Astrocyte (in vitro differentiated cells and primary cell): Measurements from ENCODE around the gene KRTAP12-2. TPM values are rescaled to one million over a fixed set of nuclear protein-coding genes. Genes with fewer than 3 reads are reported as not detected.
"Not testable (repeated sequence)": the region's sequence is repeated elsewhere in the genome, so short reads cannot be mapped to it uniquely, and the experiment has no call there.

Experiments used
- DNase-seq: peaks from one replicate; pipeline ENCODE4 v3.0.0-alpha.2; 2010; ENCODE audit warnings: low read depth
- FAIRE-seq: peaks from 2 replicates; lab custom pipeline; 2011; peaks lifted over from hg19 to GRCh38; lab: Jason Lieb, UNC
- H2AFZ ChIP-seq: 2 replicates; pipeline ENCODE4 v1.6.0; 2012; ENCODE audit warnings: low read depth, low read length, inconsistent platforms
- H3K27ac ChIP-seq: 2 replicates; pipeline ENCODE4 v1.5.1; 2011; ENCODE audit warnings: low read depth, low read length, inconsistent platforms
- H3K27me3 ChIP-seq: 2 replicates; pipeline ENCODE4 v1.6.0; 2011; ENCODE audit warnings: low read length, inconsistent platforms; ENCODE audit not compliant: insufficient read depth
- H3K36me3 ChIP-seq: 2 replicates; pipeline ENCODE4 v1.5.1; 2011; ENCODE audit warnings: low read length, inconsistent platforms; ENCODE audit not compliant: insufficient read depth
- H3K4me1 ChIP-seq: 2 replicates; pipeline ENCODE4 v1.5.1; 2011; ENCODE audit warnings: low read length, inconsistent platforms; ENCODE audit not compliant: insufficient read depth
- H3K4me2 ChIP-seq: 2 replicates; pipeline ENCODE4 v1.6.0; 2012; ENCODE audit warnings: low read length, inconsistent platforms
- H3K4me3 ChIP-seq: 2 replicates; pipeline ENCODE4 v1.5.1; 2011; ENCODE audit warnings: low read depth, mild to moderate bottlenecking, low read length, inconsistent platforms; ENCODE audit not compliant: insufficient read depth
- H3K79me2 ChIP-seq: 2 replicates; pipeline ENCODE4 v1.6.0; 2012; ENCODE audit warnings: mild to moderate bottlenecking, low read length, inconsistent platforms; ENCODE audit not compliant: insufficient read depth
- H3K9ac ChIP-seq: 2 replicates; pipeline ENCODE4 v1.6.0; 2012; ENCODE audit warnings: mild to moderate bottlenecking, low read length, inconsistent platforms
- H3K9me3 ChIP-seq: 2 replicates; pipeline ENCODE4 v1.5.1; 2012; ENCODE audit warnings: low read depth, mild to moderate bottlenecking, low read length, inconsistent platforms; ENCODE audit not compliant: insufficient read depth
- H4K20me1 ChIP-seq: 2 replicates; pipeline ENCODE4 v1.6.0; 2012; ENCODE audit warnings: low read length, inconsistent platforms; ENCODE audit not compliant: insufficient read depth
- H3K27ac Mint-ChIP-seq: one replicate; pipeline ENCODE4 v1.8.0; 2021; ENCODE audit warnings: mild to moderate bottlenecking, mixed read lengths; ENCODE audit not compliant: unreplicated experiment
- H3K27me3 Mint-ChIP-seq: one replicate; pipeline ENCODE4 v1.8.0; 2021; ENCODE audit warnings: low read depth, mixed read lengths; ENCODE audit not compliant: unreplicated experiment
- H3K36me3 Mint-ChIP-seq: one replicate; pipeline ENCODE4 v1.8.0; 2021; ENCODE audit warnings: low read depth, mixed read lengths; ENCODE audit not compliant: unreplicated experiment
- H3K4me1 Mint-ChIP-seq: one replicate; pipeline ENCODE4 v1.8.0; 2021; ENCODE audit warnings: low read depth, mixed read lengths; ENCODE audit not compliant: unreplicated experiment
- H3K4me3 Mint-ChIP-seq: one replicate; pipeline ENCODE4 v1.8.0; 2021; ENCODE audit warnings: mild to moderate bottlenecking, moderate library complexity, mixed read lengths; ENCODE audit not compliant: unreplicated experiment
- H3K9me3 Mint-ChIP-seq: one replicate; pipeline ENCODE4 v1.8.0; 2021; ENCODE audit warnings: mild to moderate bottlenecking, mixed read lengths; ENCODE audit not compliant: unreplicated experiment
- EZH2 ChIP-seq: IDR thresholded peaks from 2 replicates; pipeline ENCODE4 v1.6.1; 2012; ENCODE audit warnings: mild to moderate bottlenecking, low read length, inconsistent platforms; ENCODE audit not compliant: insufficient read depth
- total RNA-seq: library from RNA; stranded (reverse); gene quantifications from 2 replicates; pipeline ENCODE4 v1.2.1, GENCODE V29; 2021
- TF ChIP-seq, protein P1 (sequence below): IDR thresholded peaks from 2 replicates; pipeline ENCODE4 v1.5.1; 2011; ENCODE audit warnings: low read depth, mild to moderate bottlenecking, inconsistent platforms, low read length, moderate library complexity; ENCODE audit not compliant: insufficient read depth

The KRTAP12-2 gene
- total RNA-seq, 1 donor from 2014 or later, result not detected

DNA sequence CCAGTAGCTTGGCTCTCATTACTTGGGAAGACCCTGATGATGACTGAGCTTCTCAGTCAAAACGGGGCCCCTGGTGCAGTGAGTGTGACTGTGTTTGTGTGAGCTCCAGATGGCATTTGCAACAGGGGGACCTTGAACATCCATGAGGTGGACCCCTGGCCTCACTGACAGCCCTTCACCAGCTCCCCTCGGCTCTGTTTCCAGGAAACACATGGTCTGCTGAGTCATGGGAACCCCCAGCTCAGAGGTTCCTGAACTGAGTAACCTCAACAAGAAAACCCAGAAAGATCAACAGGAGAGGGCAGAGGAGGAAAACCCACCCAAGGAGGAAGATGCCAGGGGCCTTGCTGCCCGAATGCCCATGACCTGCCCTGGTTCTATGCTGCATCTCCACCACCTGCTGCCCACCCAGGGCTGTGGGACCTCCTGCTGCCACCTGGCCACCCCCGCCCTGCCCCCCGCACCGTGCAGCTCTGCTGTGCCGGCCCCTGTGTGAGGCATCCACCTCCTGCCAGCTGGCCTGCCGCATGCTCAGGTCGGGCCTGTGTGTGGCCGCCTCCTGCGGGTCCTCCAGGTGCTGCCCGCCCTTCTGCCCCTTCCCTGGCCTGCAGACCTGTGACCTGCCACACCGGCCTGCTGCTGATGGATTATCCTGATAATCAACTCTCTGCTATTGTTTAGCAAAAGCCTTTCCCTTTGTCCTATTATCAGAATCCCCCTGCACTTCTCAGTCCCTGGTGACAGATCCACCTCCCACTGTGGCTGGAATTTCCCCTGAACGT, 19.5 kb upstream of the KRTAP12-2 start:
- H2AFZ ChIP-seq, result no peak overlapping the region
- no peak overlapping the region for H3K27ac Mint-ChIP-seq

DNA sequence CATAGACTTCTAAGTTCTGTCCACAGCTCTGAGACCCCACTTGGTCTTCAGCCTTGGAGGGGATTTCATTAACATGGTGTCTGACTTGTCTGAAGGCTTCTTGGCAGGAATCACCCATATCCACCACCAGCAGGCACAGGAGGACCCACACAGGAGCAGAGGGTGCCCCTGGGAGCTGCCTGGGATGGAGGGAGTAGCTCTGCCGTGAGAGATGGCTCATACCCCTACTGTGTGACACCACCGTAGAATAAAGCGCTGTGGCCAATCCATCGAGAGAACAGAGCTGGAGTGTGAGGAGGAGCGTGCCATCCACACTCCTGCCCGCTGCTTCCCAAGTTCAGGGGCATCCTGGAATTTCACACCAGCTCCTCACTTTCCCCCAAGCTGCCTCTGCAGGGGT, 18.3 kb upstream of the KRTAP12-2 start:
- not testable (repeated sequence) for H3K9ac ChIP-seq, H3K4me1 ChIP-seq, H3K9me3 Mint-ChIP-seq, H3K79me2 ChIP-seq, DNase-seq, H3K27ac Mint-ChIP-seq, FAIRE-seq, H3K9me3 ChIP-seq, H3K4me3 Mint-ChIP-seq, H4K20me1 ChIP-seq, H2AFZ ChIP-seq, H3K4me1 Mint-ChIP-seq, H3K27me3 ChIP-seq, H3K36me3 Mint-ChIP-seq, H3K27ac ChIP-seq, H3K4me2 ChIP-seq, H3K36me3 ChIP-seq, H3K4me3 ChIP-seq
- peaks cover 68% of the 10 kb centered on the region for H3K27me3 Mint-ChIP-seq

More for the DNA sequence above, 19.5 kb upstream of the KRTAP12-2 start:
- Histone ChIP-seq H3K4me3 (no peak overlapping the region), H3K27me3 (peaks cover 12% of the 10 kb centered on the region), H3K4me1 (no peaks in the 10 kb centered on the region), H3K27ac (no peak overlapping the region), H3K79me2 (no peaks in the 10 kb centered on the region), H3K4me2 (no peak overlapping the region), H3K9me3 (no peaks in the 10 kb centered on the region), H3K36me3 (no peaks in the 10 kb centered on the region), H4K20me1 (no peaks in the 10 kb centered on the region), H3K9ac (no peak overlapping the region)
- FAIRE-seq, result no peak
- peaks cover 5% of the 10 kb centered on the region for H3K4me1 Mint-ChIP-seq
- peaks cover 69% of the 10 kb centered on the region for H3K27me3 Mint-ChIP-seq
- TF ChIP-seq EZH2, result no peak
- TF ChIP-seq, protein P1, sequence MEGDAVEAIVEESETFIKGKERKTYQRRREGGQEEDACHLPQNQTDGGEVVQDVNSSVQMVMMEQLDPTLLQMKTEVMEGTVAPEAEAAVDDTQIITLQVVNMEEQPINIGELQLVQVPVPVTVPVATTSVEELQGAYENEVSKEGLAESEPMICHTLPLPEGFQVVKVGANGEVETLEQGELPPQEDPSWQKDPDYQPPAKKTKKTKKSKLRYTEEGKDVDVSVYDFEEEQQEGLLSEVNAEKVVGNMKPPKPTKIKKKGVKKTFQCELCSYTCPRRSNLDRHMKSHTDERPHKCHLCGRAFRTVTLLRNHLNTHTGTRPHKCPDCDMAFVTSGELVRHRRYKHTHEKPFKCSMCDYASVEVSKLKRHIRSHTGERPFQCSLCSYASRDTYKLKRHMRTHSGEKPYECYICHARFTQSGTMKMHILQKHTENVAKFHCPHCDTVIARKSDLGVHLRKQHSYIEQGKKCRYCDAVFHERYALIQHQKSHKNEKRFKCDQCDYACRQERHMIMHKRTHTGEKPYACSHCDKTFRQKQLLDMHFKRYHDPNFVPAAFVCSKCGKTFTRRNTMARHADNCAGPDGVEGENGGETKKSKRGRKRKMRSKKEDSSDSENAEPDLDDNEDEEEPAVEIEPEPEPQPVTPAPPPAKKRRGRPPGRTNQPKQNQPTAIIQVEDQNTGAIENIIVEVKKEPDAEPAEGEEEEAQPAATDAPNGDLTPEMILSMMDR, result no peak
- H3K36me3 Mint-ChIP-seq, result peaks cover 8% of the 10 kb centered on the region
- no peak for DNase-seq
- H3K9me3 Mint-ChIP-seq, result peaks cover 6% of the 10 kb centered on the region
- H3K4me3 Mint-ChIP-seq, result no peak overlapping the region

DNA sequence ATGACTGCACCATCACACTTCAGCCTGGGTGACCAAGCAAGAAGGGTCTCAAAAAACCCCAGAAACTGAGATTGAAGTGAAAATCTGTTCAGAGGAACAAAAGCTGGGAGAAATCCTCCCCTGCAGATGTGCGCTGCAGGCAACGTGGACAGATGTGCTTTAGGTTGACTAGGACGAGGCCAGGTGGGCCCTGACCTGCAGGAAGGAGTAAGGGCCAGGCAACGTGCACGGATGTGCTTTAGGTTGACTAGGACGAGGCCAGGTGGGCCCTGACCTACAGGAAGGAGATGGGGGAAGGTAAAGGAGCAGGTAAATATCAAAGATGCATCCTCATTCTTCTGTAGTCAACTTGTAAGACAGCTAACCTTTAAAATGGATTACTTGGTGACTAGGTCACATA, 17.8 kb upstream of the KRTAP12-2 start:
- no peaks in the 10 kb centered on the region for H3K9me3 ChIP-seq
- Mint-ChIP-seq H3K27me3 (peaks cover 70% of the 10 kb centered on the region), H3K27ac (no peak overlapping the region), H3K36me3 (peaks cover 8% of the 10 kb centered on the region), H3K4me1 (peaks cover 5% of the 10 kb centered on the region), H3K4me3 (no peak overlapping the region), H3K9me3 (peaks cover 6% of the 10 kb centered on the region)
- DNase-seq, result no peak
- H2AFZ ChIP-seq, result no peak overlapping the region
- H3K4me1 ChIP-seq, result no peaks in the 10 kb centered on the region
- H3K4me3 ChIP-seq, result no peak overlapping the region
- H4K20me1 ChIP-seq, result no peaks in the 10 kb centered on the region
- H3K79me2 ChIP-seq, result no peaks in the 10 kb centered on the region
- FAIRE-seq, result no peak
- no peak overlapping the region for H3K9ac ChIP-seq
- H3K36me3 ChIP-seq, result no peaks in the 10 kb centered on the region
- no peak for TF ChIP-seq EZH2
- TF ChIP-seq, protein P1, result no peak
- no peak overlapping the region for H3K27ac ChIP-seq
- no peak overlapping the region for H3K4me2 ChIP-seq
- H3K27me3 ChIP-seq, result peaks cover 10% of the 10 kb centered on the region
